ENCODE measurements around the gene FAM13A.

Gene FAM13A

DNA sequence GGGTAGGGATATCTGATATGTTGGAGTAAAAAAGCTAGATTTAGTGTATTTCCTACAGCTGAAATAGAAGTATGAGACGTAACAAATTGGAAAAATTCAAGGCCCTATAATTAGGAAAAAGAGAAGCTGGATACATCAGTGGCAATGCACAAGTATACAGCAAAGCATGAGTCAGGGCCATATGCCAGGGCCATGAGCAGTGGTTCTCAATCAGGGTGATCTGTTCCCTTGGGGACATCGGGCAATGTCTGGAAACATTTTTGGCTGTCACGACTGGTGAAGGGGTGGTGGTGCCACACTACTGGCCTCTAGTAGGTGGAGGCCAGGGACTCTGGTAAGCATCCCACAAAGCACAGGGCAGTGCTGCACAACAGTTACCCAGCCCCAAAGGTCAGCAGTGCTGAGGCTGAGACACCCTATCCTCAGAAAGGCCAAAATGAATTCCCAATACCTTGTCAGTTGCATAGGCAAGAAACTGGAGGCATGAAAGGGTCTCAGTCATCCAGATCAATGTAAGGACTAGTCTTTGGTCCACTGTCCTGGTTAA, 322.5 kb downstream of the FAM13A start:
- Histone ChIP-seq H3K9ac (ENCODE audit: low read depth, low read length) (no peak overlapping the region), H3K4me2 (ENCODE audit: low read length) (no peak overlapping the region), H3K36me3 (ENCODE audit: insufficient read depth, low read length) (peaks cover 18% of the 10 kb centered on the region), H3K4me1 (ENCODE audit: control insufficient read depth, insufficient read depth, low read length) (peaks cover 48% of the 10 kb centered on the region), H3K27me3 (ENCODE audit: control insufficient read depth, insufficient read depth, low read length) (no peaks in the 10 kb centered on the region), H3K9me3 (replicated peaks; ENCODE audit: low read length) (no peaks in the 10 kb centered on the region), H3K4me3 (ENCODE audit: low read length) (no peak overlapping the region)

DNA sequence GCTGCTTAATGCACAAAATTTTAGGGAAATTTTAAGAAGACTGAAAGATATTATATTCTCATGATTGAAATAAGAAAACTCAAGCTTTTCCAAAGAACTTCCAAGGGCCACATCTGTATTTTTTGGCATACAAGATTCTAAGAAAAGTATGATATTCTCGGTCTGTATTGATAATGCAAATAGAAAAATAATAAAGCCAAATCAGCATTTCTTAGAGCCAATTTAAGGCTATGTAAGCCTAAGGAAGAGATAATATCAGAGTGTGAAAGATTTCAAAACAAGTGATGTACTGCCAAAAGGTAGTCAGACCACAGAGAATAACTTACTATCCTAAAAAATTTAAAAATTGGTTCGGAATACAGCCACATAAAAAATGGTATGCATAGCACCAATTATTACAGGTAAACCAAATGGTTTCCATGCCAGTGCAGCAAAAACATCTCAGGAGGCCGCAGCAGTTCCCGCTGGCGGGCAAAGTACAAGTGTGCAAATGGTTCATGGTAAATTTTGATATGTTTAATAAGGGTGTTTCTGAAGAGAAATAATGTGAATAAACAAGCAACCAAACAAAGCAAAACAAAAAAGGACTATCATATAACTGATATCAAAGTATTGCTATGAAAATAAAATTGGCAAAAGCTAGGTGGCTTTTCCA, 324.1 kb downstream of the FAM13A start:
- H3K9me3 ChIP-seq (replicated peaks; ENCODE audit: low read length), result no peaks in the 10 kb centered on the region
- H3K27me3 ChIP-seq (ENCODE audit: control insufficient read depth, insufficient read depth, low read length), result no peaks in the 10 kb centered on the region
- H3K36me3 ChIP-seq (ENCODE audit: insufficient read depth, low read length), result peaks cover 33% of the 10 kb centered on the region

DNA sequence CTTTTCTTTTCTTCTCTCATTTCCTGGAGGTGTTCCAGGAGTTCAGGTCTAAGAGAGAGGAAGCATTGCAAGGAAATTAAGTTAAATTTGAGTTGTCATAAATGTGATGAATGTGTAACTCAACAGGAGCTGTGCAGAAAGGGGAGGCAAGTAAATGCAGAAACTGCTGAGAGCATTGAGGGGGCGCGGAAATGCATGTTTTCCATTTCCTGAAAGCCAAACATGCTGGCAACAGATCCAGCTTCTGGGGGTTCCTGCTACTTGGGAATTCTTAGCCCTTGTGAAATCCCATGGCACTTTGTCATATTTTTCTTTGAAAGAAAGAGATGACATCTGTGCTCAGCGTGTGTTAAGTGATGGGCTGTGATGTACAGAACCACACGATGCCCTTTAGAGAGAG, 325.6 kb downstream of the FAM13A start:
- Histone ChIP-seq H3K4me1 (ENCODE audit: control insufficient read depth, insufficient read depth, low read length) (peaks cover 27% of the 10 kb centered on the region), H3K4me3 (ENCODE audit: low read length) (no peak overlapping the region), H3K36me3 (ENCODE audit: insufficient read depth, low read length) (peaks cover 45% of the 10 kb centered on the region), H3K9ac (ENCODE audit: low read depth, low read length) (no peak overlapping the region), H3K4me2 (ENCODE audit: low read length) (no peak overlapping the region), H3K27me3 (ENCODE audit: control insufficient read depth, insufficient read depth, low read length) (no peaks in the 10 kb centered on the region), H3K9me3 (replicated peaks; ENCODE audit: low read length) (no peaks in the 10 kb centered on the region)

More for the DNA sequence above, 324.1 kb downstream of the FAM13A start:
- H3K4me3 ChIP-seq (ENCODE audit: low read length), result no peak overlapping the region
- no peak overlapping the region for H3K4me2 ChIP-seq (ENCODE audit: low read length)
- H3K4me1 ChIP-seq (ENCODE audit: control insufficient read depth, insufficient read depth, low read length), result peaks cover 40% of the 10 kb centered on the region
- H3K9ac ChIP-seq (ENCODE audit: low read depth, low read length), result no peak overlapping the region

DNA sequence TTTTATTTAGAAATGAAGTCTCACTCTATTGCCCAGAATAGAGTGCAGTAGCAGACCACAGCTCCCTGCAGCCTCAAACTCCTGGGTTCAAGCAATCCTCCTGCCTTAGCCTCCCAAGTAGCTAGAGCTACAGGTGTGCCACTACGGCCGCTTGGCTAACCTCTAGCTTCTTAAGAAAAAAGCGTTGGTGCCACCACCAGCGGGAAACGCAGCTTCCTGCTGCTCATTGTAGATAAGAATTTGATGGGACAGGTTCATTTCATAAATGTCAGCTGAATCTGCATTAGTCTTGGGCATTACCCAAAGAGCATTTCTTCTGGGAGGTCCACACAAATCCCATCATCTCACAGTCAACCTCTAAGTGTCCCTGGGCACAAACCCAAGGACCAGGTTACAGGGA, 326.2 kb downstream of the FAM13A start:
- Histone ChIP-seq H3K36me3 (ENCODE audit: insufficient read depth, low read length) (peaks cover 45% of the 10 kb centered on the region), H3K9ac (ENCODE audit: low read depth, low read length) (no peak overlapping the region), H3K4me1 (ENCODE audit: control insufficient read depth, insufficient read depth, low read length) (peaks cover 24% of the 10 kb centered on the region), H3K4me3 (ENCODE audit: low read length) (no peak overlapping the region), H3K4me2 (ENCODE audit: low read length) (no peak overlapping the region), H3K27me3 (ENCODE audit: control insufficient read depth, insufficient read depth, low read length) (no peaks in the 10 kb centered on the region), H3K9me3 (replicated peaks; ENCODE audit: low read length) (no peaks in the 10 kb centered on the region)

DNA sequence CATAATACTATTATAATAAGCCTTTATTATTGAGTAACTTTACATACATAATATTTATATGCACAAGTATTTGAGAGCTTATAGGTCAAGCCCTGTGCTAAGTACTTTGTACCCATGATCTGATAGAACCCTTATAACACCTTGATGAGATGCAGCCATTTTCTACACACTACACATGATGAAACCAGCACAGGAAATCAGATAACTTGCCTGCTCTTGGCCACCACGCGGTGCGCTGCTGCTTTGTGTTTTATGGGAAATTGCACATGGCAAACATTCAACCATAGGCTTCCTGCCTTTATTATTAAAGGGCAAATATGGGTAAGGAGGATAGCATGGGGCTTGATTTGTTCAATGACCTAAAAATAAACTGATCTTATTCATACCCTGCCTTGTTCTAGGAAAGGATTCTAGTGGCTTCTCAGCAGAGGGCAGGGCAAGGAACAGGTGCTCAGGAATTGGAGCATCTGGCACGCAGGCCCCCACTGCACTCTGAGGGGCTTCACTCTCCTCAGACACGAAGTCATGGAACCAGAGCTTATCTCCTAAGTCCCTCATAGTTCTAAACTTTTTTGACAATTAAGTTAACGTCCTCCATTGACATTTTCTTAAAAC, 327.7 kb downstream of the FAM13A start:
- Histone ChIP-seq H3K4me2 (ENCODE audit: low read length) (no peak overlapping the region), H3K36me3 (ENCODE audit: insufficient read depth, low read length) (peaks cover 41% of the 10 kb centered on the region), H3K9me3 (replicated peaks; ENCODE audit: low read length) (no peaks in the 10 kb centered on the region)

DNA sequence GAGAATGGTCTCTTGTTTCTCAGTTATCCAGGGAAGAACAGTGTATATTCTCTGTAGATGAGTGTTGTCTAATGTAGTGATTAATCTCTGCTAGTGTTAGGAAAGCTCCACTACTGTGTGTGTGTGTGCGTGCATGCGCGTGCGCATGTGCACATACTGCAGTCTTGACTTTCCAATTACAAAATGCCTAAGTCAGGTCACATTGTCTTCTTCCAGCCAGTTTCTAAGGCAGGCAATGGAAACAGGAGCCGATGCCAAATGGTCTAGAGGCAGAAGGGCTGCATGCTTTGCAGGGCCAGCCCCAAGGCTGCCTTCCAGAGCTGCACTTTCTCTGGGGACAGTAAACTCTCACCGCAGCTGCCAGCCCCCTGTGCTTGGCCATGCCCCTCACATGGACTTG, 328.8 kb downstream of the FAM13A start:
- no peaks in the 10 kb centered on the region for H3K27me3 ChIP-seq (ENCODE audit: control insufficient read depth, insufficient read depth, low read length)
- H3K9me3 ChIP-seq (replicated peaks; ENCODE audit: low read length), result no peaks in the 10 kb centered on the region
- no peak overlapping the region for H3K4me3 ChIP-seq (ENCODE audit: low read length)
- H3K4me2 ChIP-seq (ENCODE audit: low read length), result no peak overlapping the region
- H3K4me1 ChIP-seq (ENCODE audit: control insufficient read depth, insufficient read depth, low read length), result peaks cover 6% of the 10 kb centered on the region
- no peak overlapping the region for H3K9ac ChIP-seq (ENCODE audit: low read depth, low read length)
- peaks cover 51% of the 10 kb centered on the region for H3K36me3 ChIP-seq (ENCODE audit: insufficient read depth, low read length)

More for the DNA sequence above, 327.7 kb downstream of the FAM13A start:
- no peaks in the 10 kb centered on the region for H3K27me3 ChIP-seq (ENCODE audit: control insufficient read depth, insufficient read depth, low read length)
- no peak overlapping the region for H3K9ac ChIP-seq (ENCODE audit: low read depth, low read length)
- H3K4me1 ChIP-seq (ENCODE audit: control insufficient read depth, insufficient read depth, low read length), result peaks cover 12% of the 10 kb centered on the region
- H3K4me3 ChIP-seq (ENCODE audit: low read length), result no peak overlapping the region

DNA sequence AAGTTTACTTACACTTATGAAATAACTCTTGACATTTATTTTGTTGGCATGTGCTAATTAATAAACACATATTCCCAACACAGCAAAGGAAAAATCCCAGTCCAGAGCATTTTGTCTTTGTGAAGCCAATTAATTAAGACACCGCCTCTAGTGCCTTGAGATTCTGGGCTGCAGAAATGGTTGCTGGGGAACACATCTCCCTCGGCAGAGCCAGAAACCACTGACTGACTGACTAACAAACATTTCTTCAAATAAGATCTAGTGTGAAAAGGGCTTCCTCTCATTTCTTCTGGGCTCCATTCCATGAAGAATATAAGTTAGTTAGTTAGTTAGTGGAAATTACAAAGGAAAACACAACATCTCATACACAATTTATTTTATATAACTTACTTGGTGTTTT, 331.0 kb downstream of the FAM13A start:
- Histone ChIP-seq H3K27me3 (ENCODE audit: control insufficient read depth, insufficient read depth, low read length) (no peaks in the 10 kb centered on the region), H3K4me3 (ENCODE audit: low read length) (no peak overlapping the region), H3K4me2 (ENCODE audit: low read length) (no peak overlapping the region), H3K36me3 (ENCODE audit: insufficient read depth, low read length) (peaks cover 67% of the 10 kb centered on the region), H3K9ac (ENCODE audit: low read depth, low read length) (no peak overlapping the region), H3K9me3 (replicated peaks; ENCODE audit: low read length) (no peaks in the 10 kb centered on the region), H3K4me1 (ENCODE audit: control insufficient read depth, insufficient read depth, low read length) (peaks cover 6% of the 10 kb centered on the region)

DNA sequence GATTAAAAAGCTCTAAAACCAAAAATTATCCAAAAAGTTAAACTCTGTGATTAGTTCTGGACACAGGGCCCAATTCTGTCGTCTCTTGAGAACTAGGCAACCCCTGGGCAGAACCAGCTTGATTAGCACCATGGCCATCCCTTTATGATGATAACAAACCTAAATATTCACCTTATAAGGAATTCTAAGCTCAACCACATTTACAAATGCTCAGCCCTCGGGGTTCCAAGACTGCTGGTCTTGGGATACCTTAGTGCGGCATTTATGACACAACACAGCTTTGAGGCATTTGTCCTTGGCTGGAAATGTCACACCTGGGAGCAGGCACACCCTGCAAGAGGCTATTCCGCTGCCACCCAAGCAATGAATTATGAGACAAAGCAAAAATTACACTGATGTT, 331.8 kb downstream of the FAM13A start:
- Histone ChIP-seq H3K9ac (ENCODE audit: low read depth, low read length) (no peak overlapping the region), H3K36me3 (ENCODE audit: insufficient read depth, low read length) (peaks cover 67% of the 10 kb centered on the region), H3K4me2 (ENCODE audit: low read length) (no peak overlapping the region), H3K27me3 (ENCODE audit: control insufficient read depth, insufficient read depth, low read length) (no peaks in the 10 kb centered on the region), H3K4me3 (ENCODE audit: low read length) (no peak overlapping the region), H3K9me3 (replicated peaks; ENCODE audit: low read length) (no peaks in the 10 kb centered on the region), H3K4me1 (ENCODE audit: control insufficient read depth, insufficient read depth, low read length) (peaks cover 6% of the 10 kb centered on the region)

DNA sequence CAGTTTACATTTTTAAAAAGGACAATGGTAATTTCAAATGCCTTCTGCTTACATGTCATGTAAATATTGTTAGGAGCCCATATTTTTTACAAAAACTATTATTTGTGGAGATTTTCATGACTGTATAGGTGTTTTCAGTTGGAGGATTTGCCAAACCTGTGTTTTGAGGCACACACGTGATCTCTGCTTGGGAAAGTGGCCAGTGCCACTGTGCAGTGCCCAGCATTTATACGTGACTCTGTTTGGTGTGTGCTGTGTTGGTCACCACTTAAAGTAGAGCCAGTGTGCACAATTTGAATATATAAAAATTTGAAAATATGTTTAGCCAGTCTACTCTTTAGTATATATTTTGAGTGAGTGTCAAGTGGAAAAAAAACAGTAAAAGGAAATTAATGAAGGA, 332.6 kb downstream of the FAM13A start:
- H3K4me3 ChIP-seq (ENCODE audit: low read length), result no peak overlapping the region
- H3K36me3 ChIP-seq (ENCODE audit: insufficient read depth, low read length), result peaks cover 63% of the 10 kb centered on the region
- H3K4me2 ChIP-seq (ENCODE audit: low read length), result no peak overlapping the region
- no peaks in the 10 kb centered on the region for H3K27me3 ChIP-seq (ENCODE audit: control insufficient read depth, insufficient read depth, low read length)
- no peaks in the 10 kb centered on the region for H3K9me3 ChIP-seq (replicated peaks; ENCODE audit: low read length)
- no peak overlapping the region for H3K9ac ChIP-seq (ENCODE audit: low read depth, low read length)
- H3K4me1 ChIP-seq (ENCODE audit: control insufficient read depth, insufficient read depth, low read length), result peaks cover 6% of the 10 kb centered on the region

DNA sequence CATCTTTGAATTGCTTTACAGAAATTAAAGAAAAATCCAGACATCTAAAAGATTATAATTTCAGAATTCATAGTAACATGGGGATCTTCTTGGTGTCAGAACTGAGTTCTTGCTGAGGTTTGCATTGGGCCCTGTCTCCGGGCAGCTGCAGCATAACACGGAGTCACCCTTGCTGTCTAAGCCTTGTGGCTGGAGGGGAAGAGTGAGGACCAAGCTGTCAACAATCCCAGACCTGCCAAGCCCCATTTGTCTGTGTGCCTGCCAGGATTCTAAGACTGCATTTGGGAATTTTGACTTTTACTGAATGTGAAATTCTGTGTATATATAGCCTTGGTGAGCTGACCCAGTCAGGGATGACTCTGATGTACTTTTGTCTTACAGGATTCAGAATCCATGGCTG, 334.2 kb downstream of the FAM13A start:
- H3K36me3 ChIP-seq (ENCODE audit: insufficient read depth, low read length), result peaks cover 59% of the 10 kb centered on the region
- no peak overlapping the region for H3K9ac ChIP-seq (ENCODE audit: low read depth, low read length)
- peaks cover 6% of the 10 kb centered on the region for H3K4me1 ChIP-seq (ENCODE audit: control insufficient read depth, insufficient read depth, low read length)
- H3K27me3 ChIP-seq (ENCODE audit: control insufficient read depth, insufficient read depth, low read length), result no peaks in the 10 kb centered on the region
- H3K4me3 ChIP-seq (ENCODE audit: low read length), result no peak overlapping the region
- no peaks in the 10 kb centered on the region for H3K9me3 ChIP-seq (replicated peaks; ENCODE audit: low read length)
- no peak overlapping the region for H3K4me2 ChIP-seq (ENCODE audit: low read length)

DNA sequence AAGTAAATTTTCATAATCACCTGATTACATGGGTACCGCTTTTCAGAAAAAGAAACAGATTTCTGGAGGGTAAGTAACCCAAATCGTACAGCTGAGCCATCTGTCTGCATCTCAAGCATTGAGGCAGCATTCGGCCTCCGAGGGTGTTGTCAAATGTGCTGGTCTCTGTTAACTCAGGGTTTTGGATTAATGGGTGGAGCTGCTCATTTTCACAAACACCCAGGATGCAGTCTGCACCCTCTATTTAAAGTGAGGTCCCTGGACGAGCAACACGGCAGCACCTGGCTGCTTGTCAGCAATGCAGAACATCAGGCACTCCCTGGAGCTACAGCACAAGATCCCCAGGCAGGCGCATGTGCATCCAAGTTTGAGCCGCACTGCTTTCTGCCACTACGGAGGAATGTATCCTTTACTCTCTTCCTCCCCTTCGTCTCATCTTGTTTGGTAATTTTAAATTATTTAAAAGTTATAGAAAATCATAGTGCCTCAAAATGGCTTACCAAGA, 334.7 kb downstream of the FAM13A start:
- Histone ChIP-seq H3K9me3 (replicated peaks; ENCODE audit: low read length) (no peaks in the 10 kb centered on the region), H3K9ac (ENCODE audit: low read depth, low read length) (no peak overlapping the region), H3K4me2 (ENCODE audit: low read length) (no peak overlapping the region), H3K4me1 (ENCODE audit: control insufficient read depth, insufficient read depth, low read length) (peaks cover 6% of the 10 kb centered on the region), H3K36me3 (ENCODE audit: insufficient read depth, low read length) (peaks cover 58% of the 10 kb centered on the region), H3K27me3 (ENCODE audit: control insufficient read depth, insufficient read depth, low read length) (no peaks in the 10 kb centered on the region), H3K4me3 (ENCODE audit: low read length) (no peak overlapping the region)
